Endothelial cell of umbilical vein (primary cell): Measurements from ENCODE around the gene STXBP2. TPM values are rescaled to one million over a fixed set of nuclear protein-coding genes. Genes with fewer than 3 reads are reported as not detected.
A peak's percentile ranks its signal among the peaks of the same experiment; 100 is the strongest.

Experiments used
- BruUV-seq: library from RNA; stranded (reverse); fragments of 400-500 nt; replicated peaks from 2 replicates; lab custom pipeline; 2021; lab: Mats Ljungman, UMichigan
- CTCF ChIA-PET: fragments of 300-600, 350-600 bp; sonication (Branson Sonifier 250); formaldehyde crosslinking; loops from one replicate; lab custom pipeline; 2021; ENCODE audit warnings: antibody characterized with exemption, inconsistent platforms; lab: Charles Lee
- POLR2A ChIA-PET: fragments of 300-600, 350-600 bp; sonication (Branson Sonifier 250); formaldehyde crosslinking; loops from one replicate; lab custom pipeline; 2021; ENCODE audit warnings: antibody characterized with exemption, inconsistent platforms; lab: Charles Lee
- DNase-seq: peaks from one replicate; pipeline ENCODE4 v3.0.0-alpha.2; 2011; ENCODE audit warnings: low read depth, low spot score
- FAIRE-seq: peaks from 2 replicates; lab custom pipeline; 2011; peaks lifted over from hg19 to GRCh38; lab: Jason Lieb, UNC
- H2AFZ ChIP-seq: 2 replicates; pipeline ENCODE4 v1.6.0; 2012; ENCODE audit warnings: low read depth, low read length, control low read depth, inconsistent platforms
- H3K27ac ChIP-seq: 2 replicates; pipeline ENCODE4 v1.5.1; 2011; ENCODE audit warnings: low read depth, mild to moderate bottlenecking, control low read depth, low read length, moderate library complexity; ENCODE audit not compliant: insufficient read depth
- H3K27me3 ChIP-seq, 2 experiments: 2 replicates each; pipeline versions ENCODE4 v1.6.0 to v1.6.1; 2011; ENCODE audit warnings: low read length in 2 of 2, mixed read lengths in 1 of 2; ENCODE audit not compliant: control insufficient read depth in 2 of 2, insufficient read depth in 2 of 2
- H3K36me3 ChIP-seq, 2 experiments: 2 replicates in 1 of 2; 3 replicates in 1 of 2; pipeline ENCODE4 v1.5.1; 2011; ENCODE audit warnings: low read length in 2 of 2, mild to moderate bottlenecking in 1 of 2, moderate library complexity in 1 of 2; ENCODE audit not compliant: control insufficient read depth in 2 of 2, insufficient read depth in 2 of 2; ENCODE audit errors: extremely low read depth in 1 of 2
- H3K4me1 ChIP-seq: 3 replicates; pipeline ENCODE4 v1.5.1; 2011; ENCODE audit warnings: mild to moderate bottlenecking, low read length; ENCODE audit not compliant: control insufficient read depth, insufficient read depth; ENCODE audit errors: extremely low read depth
- H3K4me2 ChIP-seq: 2 replicates; pipeline ENCODE4 v1.6.1; 2011; ENCODE audit warnings: low read length, control low read depth, mixed read lengths; ENCODE audit not compliant: insufficient read depth
- H3K4me3 ChIP-seq, 3 experiments: fragments of 200-600 bp in 1 of 3; sonication (generic), shearing (Covaris generic) in 1 of 3; replicated peaks in 1 of 3; 2 replicates each; pipeline ENCODE4 v1.5.1; 2011 to 2016; ENCODE audit warnings: control low read depth in 3 of 3, low read length in 3 of 3, mild to moderate bottlenecking in 2 of 3, inconsistent platforms in 1 of 3, low read depth in 1 of 3, moderate library complexity in 1 of 3; ENCODE audit not compliant: insufficient read depth in 1 of 3
- H3K79me2 ChIP-seq: 2 replicates; pipeline ENCODE4 v1.6.0; 2012; ENCODE audit warnings: low read length, inconsistent platforms; ENCODE audit not compliant: control insufficient read depth, insufficient read depth
- H3K9ac ChIP-seq: replicated peaks from 2 replicates; pipeline ENCODE3; 2011; ENCODE audit warnings: low read length, control low read depth; ENCODE audit not compliant: insufficient read depth; ENCODE audit errors: extremely low read depth
- H3K9me1 ChIP-seq: replicated peaks from 3 replicates; pipeline ENCODE4 v1.6.0; 2011; ENCODE audit warnings: mild to moderate bottlenecking, low read length; ENCODE audit not compliant: control insufficient read depth, insufficient read depth; ENCODE audit errors: extremely low read depth
- H3K9me3 ChIP-seq: replicated peaks from 2 replicates; pipeline ENCODE4 v1.5.1; 2012; ENCODE audit warnings: low read length, inconsistent platforms; ENCODE audit not compliant: control insufficient read depth, insufficient read depth
- H4K20me1 ChIP-seq: replicated peaks from 2 replicates; pipeline ENCODE3; 2011; ENCODE audit warnings: mild to moderate bottlenecking, low read length; ENCODE audit not compliant: control insufficient read depth, insufficient read depth; ENCODE audit errors: extremely low read depth
- CTCF ChIP-seq, 2 donors: IDR thresholded peaks; 1 replicate in 1 of 2; 2 replicates in 1 of 2; pipeline ENCODE4 v1.5.1; 2011; ENCODE audit warnings: low read length in 2 of 2, mild to moderate bottlenecking in 2 of 2, moderate library complexity in 2 of 2, control low read depth in 1 of 2, inconsistent platforms in 1 of 2, low read depth in 1 of 2; ENCODE audit not compliant: insufficient read depth in 1 of 2; ENCODE audit errors: extremely low read depth in 1 of 2
- EZH2 ChIP-seq: IDR thresholded peaks from 2 replicates; pipeline ENCODE4 v1.6.1; 2012; ENCODE audit warnings: borderline replicate concordance, low read depth, mild to moderate bottlenecking, moderate library complexity, low read length, inconsistent platforms; ENCODE audit not compliant: severe bottlenecking
- FOS ChIP-seq: IDR thresholded peaks from 2 replicates; pipeline ENCODE4 v1.6.1; 2011; ENCODE audit warnings: mild to moderate bottlenecking, low read length, moderate library complexity, borderline replicate concordance; ENCODE audit not compliant: insufficient read depth
- GATA2 ChIP-seq: IDR thresholded peaks from 2 replicates; pipeline ENCODE4 v1.7.0; 2011; ENCODE audit warnings: low read depth, mild to moderate bottlenecking, moderate library complexity, mixed read lengths, low read length; ENCODE audit not compliant: insufficient read length, insufficient read depth
- JUN ChIP-seq: IDR thresholded peaks from 2 replicates; pipeline ENCODE4 v1.6.1; 2011; ENCODE audit warnings: borderline replicate concordance, low read depth; ENCODE audit not compliant: insufficient read length, insufficient read depth
- MAX ChIP-seq: IDR thresholded peaks from 2 replicates; pipeline ENCODE4 v1.6.1; 2011; ENCODE audit not compliant: insufficient read depth, insufficient read length
- MYC ChIP-seq: IDR thresholded peaks from one replicate; pipeline ENCODE4 v1.6.1; 2011; ENCODE audit warnings: mild to moderate bottlenecking, low read depth, low read length
- POLR2A ChIP-seq: IDR thresholded peaks from 2 replicates; pipeline ENCODE4 v1.6.1; 2012; ENCODE audit warnings: low read depth, mild to moderate bottlenecking, control low read depth, low read length
- POLR2AphosphoS5 ChIP-seq: IDR thresholded peaks from 2 replicates; pipeline ENCODE4 v1.6.1; 2012; ENCODE audit warnings: low read depth, mild to moderate bottlenecking, control low read depth, low read length, moderate library complexity; ENCODE audit not compliant: insufficient read depth
- dilution Hi-C: fragments of 300-500 bp; cut with MboI; formaldehyde crosslinking; loops from one replicate; pipeline ENCODE4 v1.15.0; 2019; ENCODE audit warnings: low sequenced_read_pairs; ENCODE audit not compliant: extremely low pct_ligation_motif_present
- intact Hi-C: fragments of 100-400 bp; cut with micrococcal nuclease; formaldehyde crosslinking; loops from one replicate; pipeline ENCODE4 v1.10.0; 2022
- polyA plus RNA-seq, 4 experiments: library from polyadenylated mRNA; depleted of rRNA in 3 of 4; stranded (reverse) in 3 of 4; unstranded in 1 of 4; fragments of >200 nt; gene quantifications; 2 replicates each; pipeline versions ENCODE4 v1.2.1 to v1.2.3, GENCODE V29; 2011 to 2012; ENCODE audit warnings: missing spikeins in 1 of 4
- total RNA-seq: library from RNA; stranded (reverse); gene quantifications from 2 replicates; pipeline ENCODE4 v1.2.3, GENCODE V29; 2021

The STXBP2 gene
- total and polyA plus RNA-seq, 2 donors (not counting 3 experiments of a cell fraction or from before 2014, with no cell fraction given): 70.0 to 105 TPM

- H3K27me3 ChIP-seq: no peaks in the 10 kb centered on the region
- no peaks in the 10 kb centered on the region for H3K9me3 ChIP-seq
- dilution Hi-C loops (no loop called here), intact Hi-C loops (no loop called here)
- H2AFZ ChIP-seq: no peak overlapping the region
- H3K4me2 ChIP-seq: no peak overlapping the region
- no peaks in the 10 kb centered on the region for H3K4me1 ChIP-seq
- no peak overlapping the region for H3K9ac ChIP-seq
- CTCF ChIA-PET: interaction anchor here (1.0 to 2.2 kb wide), 4 partner anchors 37 to 252 kb away, joined by 3 to 8 read pairs (median 4); partner anchors contain the start of gene TRAPPC5
- DNase-seq (peak; percentile 29), FAIRE-seq (no peak)
- no peak overlapping the region for H3K27ac ChIP-seq
- POLR2A ChIA-PET: interaction anchor here (0.6 kb wide), 1 partner anchor 13 kb away, joined by 3 read pairs; no protein-coding TSS in a partner anchor
- H3K4me3 ChIP-seq: no peak overlapping the region
- no peak for TF ChIP-seq POLR2A
- TF ChIP-seq POLR2AphosphoS5: no peak
- TF ChIP-seq MAX: no peak
- TF ChIP-seq FOS: no peak
- TF ChIP-seq JUN: no peak
- no peaks in the 10 kb centered on the region for H3K9me1 ChIP-seq
- H4K20me1 ChIP-seq: no peaks in the 10 kb centered on the region
- no peaks in the 10 kb centered on the region for H3K79me2 ChIP-seq
- no peaks in the 10 kb centered on the region for H3K36me3 ChIP-seq
- BruUV-seq: no TSS peak
Observed at GRCh38 chr19:7605490-7606222, 31.3 kb upstream of the STXBP2 start.

- Histone ChIP-seq H2AFZ (no peak overlapping the region), H3K79me2 (no peaks in the 10 kb centered on the region), H3K9me3 (no peaks in the 10 kb centered on the region), H3K9ac (no peak overlapping the region), H3K36me3 (no peaks in the 10 kb centered on the region), H3K9me1 (no peaks in the 10 kb centered on the region), H3K27ac (no peak overlapping the region), H3K4me1 (no peaks in the 10 kb centered on the region), H3K27me3 (no peaks in the 10 kb centered on the region), H3K4me3 (no peak overlapping the region), H4K20me1 (no peaks in the 10 kb centered on the region), H3K4me2 (no peak overlapping the region)
- intact Hi-C loops: no loop called here
- POLR2A ChIA-PET: no interaction called here
- DNase-seq (no peak), FAIRE-seq (no peak)
- dilution Hi-C loops: no loop called here
- BruUV-seq: no TSS peak
- CTCF ChIA-PET: interaction anchor here (1.1 to 1.3 kb wide), 2 partner anchors 193 to 252 kb away, joined by 3 read pairs; no protein-coding TSS in a partner anchor
- TF ChIP-seq EZH2 (no peak), MAX (no peak), GATA2 (no peak), JUN (no peak), CTCF (IDR thresholded peaks at IDR 0.05; ENCODE audit: extremely low read depth in 1 of 2, insufficient read depth in 1 of 2, low read depth in 1 of 2, low read length in 2 of 2) (no peak), POLR2A (no peak), MYC (no peak), POLR2AphosphoS5 (no peak), FOS (no peak)
Observed at GRCh38 chr19:7606289-7606688, 30.6 kb upstream of the STXBP2 start.
